WTC11 (cell line): ENCODE results near the gene NHS. TPM values are rescaled to one million over a fixed set of nuclear protein-coding genes. Genes with fewer than 3 reads are reported as not detected.

ENCODE experiments used
- ATAC-seq: fragments of 200-7000 bp; cut with Tn5 transposase; 2 replicates; pipeline ENCODE4 v1.10.0; 2021; ENCODE audit warnings: mild to moderate bottlenecking, moderate library complexity
- CTCF ChIA-PET: fragments of 300-600 bp; sonication (Branson Sonifier 250); formaldehyde crosslinking; loops from one replicate; lab custom pipeline; 2021; ENCODE audit warnings: antibody characterized with exemption; lab: Charles Lee
- POLR2A ChIA-PET: fragments of 350-600 bp; sonication (Branson Sonifier 250); formaldehyde crosslinking; loops from one replicate; lab custom pipeline; 2021; ENCODE audit warnings: antibody characterized with exemption; lab: Charles Lee
- DNase-seq: peaks from one replicate; pipeline ENCODE4 v3.0.0; 2021; ENCODE audit warnings: low spot score
- H3K27ac Mint-ChIP-seq: 2 replicates; pipeline ENCODE4 v1.8.0; 2021; ENCODE audit warnings: mixed read lengths
- H3K27me3 Mint-ChIP-seq: 2 replicates; pipeline ENCODE4 v1.8.0; 2021; ENCODE audit warnings: low read depth, mild to moderate bottlenecking, moderate library complexity, mixed read lengths
- H3K36me3 Mint-ChIP-seq: 2 replicates; pipeline ENCODE4 v1.8.0; 2021; ENCODE audit warnings: mixed read lengths
- H3K4me1 Mint-ChIP-seq: 2 replicates; pipeline ENCODE4 v1.8.0; 2022; ENCODE audit warnings: mixed read lengths
- H3K4me3 Mint-ChIP-seq: 2 replicates; pipeline ENCODE4 v1.8.0; 2021; ENCODE audit warnings: mild to moderate bottlenecking, moderate library complexity, mixed read lengths
- H3K9me3 Mint-ChIP-seq: 2 replicates; pipeline ENCODE4 v1.8.0; 2021; ENCODE audit warnings: mixed read lengths
- AR ChIP-seq: fragments of 250-450 bp; sonication (Bioruptor Pico); IDR thresholded peaks from 2 replicates; pipeline ENCODE4 v1.9.0; 2021; ENCODE audit warnings: mild to moderate bottlenecking
- ATF1 ChIP-seq: sonication (generic); formaldehyde crosslinking; IDR thresholded peaks from 2 replicates; pipeline ENCODE4 v1.8.1; 2023; ENCODE audit warnings: mild to moderate bottlenecking, moderate library complexity, missing genetic modification reagents
- CREM ChIP-seq: sonication (generic); formaldehyde crosslinking; IDR thresholded peaks from 2 replicates; pipeline ENCODE4 v1.8.1; 2022; ENCODE audit warnings: mild to moderate bottlenecking, missing genetic modification reagents, moderate library complexity
- ESRRA ChIP-seq: sonication (generic); formaldehyde crosslinking; IDR thresholded peaks from 2 replicates; pipeline ENCODE4 v1.8.1; 2022; ENCODE audit warnings: mild to moderate bottlenecking, missing genetic modification reagents, borderline replicate concordance
- FOXP4 ChIP-seq: sonication (generic); formaldehyde crosslinking; IDR thresholded peaks from 2 replicates; pipeline ENCODE4 v1.8.0; 2022; ENCODE audit warnings: mild to moderate bottlenecking, missing genetic modification reagents
- GABPB1 ChIP-seq: sonication (generic); formaldehyde crosslinking; IDR thresholded peaks from 2 replicates; pipeline ENCODE4 v1.8.1; 2023; ENCODE audit warnings: mild to moderate bottlenecking, missing genetic modification reagents
- HMGXB4 ChIP-seq: sonication (generic); formaldehyde crosslinking; IDR thresholded peaks from 2 replicates; pipeline ENCODE4 v1.8.1; 2023; ENCODE audit warnings: mild to moderate bottlenecking, moderate library complexity, missing genetic modification reagents
- PREB ChIP-seq: sonication (generic); formaldehyde crosslinking; IDR thresholded peaks from 2 replicates; pipeline ENCODE4 v1.8.1; 2022; ENCODE audit warnings: mild to moderate bottlenecking, missing genetic modification reagents, moderate library complexity, borderline replicate concordance
- RORB ChIP-seq: fragments of 250-450 bp; sonication (Bioruptor Pico); IDR thresholded peaks from 2 replicates; pipeline ENCODE4 v1.9.0; 2021; ENCODE audit warnings: mild to moderate bottlenecking
- SMAD3 ChIP-seq: sonication (generic); formaldehyde crosslinking; IDR thresholded peaks from 2 replicates; pipeline ENCODE4 v1.8.0; 2022; ENCODE audit warnings: missing genetic modification reagents, mild to moderate bottlenecking, borderline replicate concordance
- ZBTB43 ChIP-seq: sonication (generic); formaldehyde crosslinking; IDR thresholded peaks from 2 replicates; pipeline ENCODE4 v1.8.1; 2023; ENCODE audit warnings: mild to moderate bottlenecking, missing genetic modification reagents
- ZNF138 ChIP-seq: sonication (generic); formaldehyde crosslinking; conservative IDR thresholded peaks from 2 replicates; pipeline ENCODE4 v1.8.1; 2022; ENCODE audit warnings: mild to moderate bottlenecking, moderate library complexity, missing genetic modification reagents
- ZNF281 ChIP-seq: sonication (generic); formaldehyde crosslinking; IDR thresholded peaks from 2 replicates; pipeline ENCODE4 v1.8.0; 2023; ENCODE audit warnings: mild to moderate bottlenecking, missing genetic modification reagents
- ZNF512 ChIP-seq: sonication (generic); formaldehyde crosslinking; IDR thresholded peaks from 2 replicates; pipeline ENCODE4 v1.8.1; 2022; ENCODE audit warnings: missing genetic modification reagents, borderline replicate concordance
- ZSCAN18 ChIP-seq: fragments of 250-450 bp; sonication (Bioruptor Pico); IDR thresholded peaks from 2 replicates; pipeline ENCODE4 v2.1.2; 2022; ENCODE audit warnings: mild to moderate bottlenecking, moderate library complexity
- total RNA-seq: library from RNA; stranded (reverse); gene quantifications from 3 replicates; pipeline ENCODE4 v1.2.3, GENCODE V29; 2021

Gene NHS
- total RNA-seq, 1 experiment from 2014 or later, result 5.8 TPM

- peak overlapping the region; percentile 34; the same call in 1 of the 2 replicates for H3K4me3 Mint-ChIP-seq
- H3K4me1 Mint-ChIP-seq, result peaks cover 34% of the 10 kb centered on the region
- no peaks in the 10 kb centered on the region for H3K9me3 Mint-ChIP-seq
- peak; percentile 79 for ATAC-seq
- H3K27ac Mint-ChIP-seq, result peak overlapping the region; percentile 84
- ChIA-PET POLR2A (no interaction called here), CTCF (no interaction called here)
- DNase-seq, result no peak
- TF ChIP-seq ZNF281 (CRISPR knock-in tag) (no peak), ZSCAN18 (no peak), CREM (CRISPR knock-in tag) (no peak), FOXP4 (CRISPR knock-in tag) (no peak), ESRRA (CRISPR knock-in tag) (no peak), PREB (CRISPR knock-in tag) (no peak), ZNF138 (no peak), GABPB1 (CRISPR knock-in tag) (no peak), AR (CRISPR knock-in tag) (no peak)
- H3K36me3 Mint-ChIP-seq, result no peaks in the 10 kb centered on the region
- H3K27me3 Mint-ChIP-seq, result no peaks in the 10 kb centered on the region
Observed at GRCh38 chrX:17559728-17560379, 184.9 kb downstream of the NHS start.

GRCh38 chrX:17560385-17560784 is 185.4 kb downstream of the NHS start:
- ChIA-PET POLR2A (no interaction called here), CTCF (no interaction called here)
- H3K4me3 Mint-ChIP-seq, result peak overlapping the region; percentile 34; the same call in 1 of the 2 replicates
- DNase-seq (no peak), ATAC-seq (no peak)
- H3K9me3 Mint-ChIP-seq, result no peaks in the 10 kb centered on the region
- peak overlapping the region; percentile 84 for H3K27ac Mint-ChIP-seq
- peaks cover 34% of the 10 kb centered on the region for H3K4me1 Mint-ChIP-seq
- H3K36me3 Mint-ChIP-seq, result no peaks in the 10 kb centered on the region
- no peaks in the 10 kb centered on the region for H3K27me3 Mint-ChIP-seq
- no peak for TF ChIP-seq ZBTB43 (CRISPR knock-in tag)
- TF ChIP-seq RORB (CRISPR knock-in tag), result no peak
- no peak for TF ChIP-seq PREB (CRISPR knock-in tag)
- TF ChIP-seq ATF1, result no peak
- TF ChIP-seq SMAD3 (CRISPR knock-in tag), result no peak
- TF ChIP-seq ZNF512, result no peak
- no peak for TF ChIP-seq HMGXB4 (CRISPR knock-in tag)
